CD14-positive monocyte (primary cell): ENCODE measurements around the gene SYCP2L. TPM values are rescaled to one million over a fixed set of nuclear protein-coding genes. Genes with fewer than 3 reads are reported as not detected.

ENCODE experiments used
- DNase-seq, 3 donors: peaks; one replicate each; pipeline ENCODE4 v3.0.0-alpha.2; 2011 to 2022
- H2AFZ ChIP-seq: 2 replicates; pipeline ENCODE4 v1.6.0; 2012; ENCODE audit warnings: mild to moderate bottlenecking, low read depth, low read length, inconsistent platforms; ENCODE audit not compliant: insufficient read depth, poor library complexity, severe bottlenecking
- H3K27ac ChIP-seq, 2 donors: 1 replicate in 1 of 2; 2 replicates in 1 of 2; pipeline ENCODE4 v1.5.1; 2012 to 2013; ENCODE audit warnings: low read length in 2 of 2, control low read depth in 1 of 2, inconsistent platforms in 1 of 2, low read depth in 1 of 2, mild to moderate bottlenecking in 1 of 2
- H3K27me3 ChIP-seq, 2 donors: one replicate each; pipeline versions ENCODE4 v1.6.0 to v1.6.1; 2011 to 2013; ENCODE audit warnings: low read length in 2 of 2; ENCODE audit not compliant: control insufficient read depth in 2 of 2, insufficient read depth in 2 of 2
- H3K36me3 ChIP-seq, 2 donors: replicated peaks in 1 of 2; 1 replicate in 1 of 2; 2 replicates in 1 of 2; pipeline versions ENCODE4 v1.5.1 to v1.6.1; 2012 to 2013; ENCODE audit warnings: low read length in 2 of 2, control low read depth in 1 of 2, inconsistent platforms in 1 of 2, mild to moderate bottlenecking in 1 of 2; ENCODE audit not compliant: insufficient read depth in 2 of 2, control insufficient read depth in 1 of 2
- H3K4me1 ChIP-seq, 2 donors: 1 replicate in 1 of 2; 2 replicates in 1 of 2; pipeline versions ENCODE4 v1.5.1 to v1.6.1; 2012 to 2013; ENCODE audit warnings: low read length in 2 of 2, control low read depth in 1 of 2, inconsistent platforms in 1 of 2, mild to moderate bottlenecking in 1 of 2, moderate library complexity in 1 of 2; ENCODE audit not compliant: insufficient read depth in 2 of 2, control insufficient read depth in 1 of 2
- H3K4me2 ChIP-seq: replicated peaks from 2 replicates; pipeline ENCODE3; 2012; ENCODE audit warnings: low read length, moderate library complexity, mild to moderate bottlenecking; ENCODE audit not compliant: poor library complexity, severe bottlenecking; ENCODE audit errors: extremely low read depth
- H3K4me3 ChIP-seq, 3 experiments: fragments of 200-600 bp in 1 of 3; sonication (generic) in 1 of 3; replicated peaks in 1 of 3; 1 replicate in 2 of 3; 2 replicates in 1 of 3; pipeline ENCODE4 v1.5.1; 2011 to 2013; ENCODE audit warnings: low read length in 3 of 3, mild to moderate bottlenecking in 3 of 3, control low read depth in 2 of 3, low read depth in 2 of 3, inconsistent platforms in 1 of 3, moderate library complexity in 1 of 3
- H3K79me2 ChIP-seq: 2 replicates; pipeline ENCODE4 v1.6.0; 2012; ENCODE audit warnings: mild to moderate bottlenecking, control low read depth, inconsistent platforms, low read length, moderate library complexity; ENCODE audit not compliant: insufficient read depth
- H3K9ac ChIP-seq: 2 replicates; pipeline ENCODE4 v1.6.0; 2017; ENCODE audit warnings: low read length, mild to moderate bottlenecking; ENCODE audit not compliant: insufficient read depth, poor library complexity, severe bottlenecking
- H3K9me3 ChIP-seq, 2 donors: replicated peaks in 1 of 2; 1 replicate in 1 of 2; 2 replicates in 1 of 2; pipeline versions ENCODE4 v1.5.1 to v1.6.1; 2012 to 2013; ENCODE audit warnings: low read length in 2 of 2, control low read depth in 1 of 2; ENCODE audit not compliant: control insufficient read depth in 1 of 2, insufficient read depth in 1 of 2
- H4K20me1 ChIP-seq: 2 replicates; pipeline ENCODE4 v1.6.0; 2012; ENCODE audit warnings: mild to moderate bottlenecking, low read length, control low read depth, moderate library complexity; ENCODE audit not compliant: insufficient read depth
- H3K27ac Mint-ChIP-seq, 7 donors: one replicate each; pipeline ENCODE4 v1.8.0; 2020; ENCODE audit warnings: mild to moderate bottlenecking in 7 of 7, mixed read lengths in 7 of 7, moderate library complexity in 6 of 7, inconsistent platforms in 2 of 7
- H3K27me3 Mint-ChIP-seq, 3 donors: one replicate each; pipeline ENCODE4 v1.8.0; 2021 to 2022; ENCODE audit warnings: low read depth in 3 of 3, mild to moderate bottlenecking in 3 of 3, mixed read lengths in 3 of 3, moderate library complexity in 3 of 3, inconsistent platforms in 1 of 3
- H3K36me3 Mint-ChIP-seq, 2 donors: one replicate each; pipeline ENCODE4 v1.8.0; 2020; ENCODE audit warnings: mixed read lengths in 2 of 2, inconsistent platforms in 1 of 2, mild to moderate bottlenecking in 1 of 2
- H3K4me1 Mint-ChIP-seq: one replicate; pipeline ENCODE4 v1.8.0; 2020; ENCODE audit warnings: mild to moderate bottlenecking, mixed read lengths
- H3K4me3 Mint-ChIP-seq, 2 donors: one replicate each; pipeline ENCODE4 v1.8.0; 2020; ENCODE audit warnings: mild to moderate bottlenecking in 2 of 2, mixed read lengths in 2 of 2, moderate library complexity in 1 of 2
- H3K9me3 Mint-ChIP-seq, 7 donors: one replicate each; pipeline ENCODE4 v1.8.0; 2020 to 2022; ENCODE audit warnings: mixed read lengths in 7 of 7, mild to moderate bottlenecking in 6 of 7, moderate library complexity in 6 of 7, inconsistent platforms in 2 of 7
- WGBS: methylation state at CpG from one replicate; pipeline ENCODE4 v1.1.5; 2013; ENCODE audit warnings: missing lambda C conversion rate; ENCODE audit not compliant: insufficient coverage; 5-methylcytosine and 5-hydroxymethylcytosine counted together
- intact Hi-C, 2 donors: fragments of 100-400 bp; cut with micrococcal nuclease; formaldehyde crosslinking; loops; one replicate each; pipeline versions ENCODE4 v1.15.0 to v1.15.1; 2023
- polyA plus RNA-seq, 3 donors: library from polyadenylated mRNA; depleted of rRNA in 1 of 3; unstranded in 2 of 3; stranded (reverse) in 1 of 3; fragments of 300-500 nt in 2 of 3; fragments of >200 nt in 1 of 3; fragmentation: Illumina TruSeq in 2 of 3; gene quantifications; 1 replicate in 2 of 3; 2 replicates in 1 of 3; pipeline ENCODE4 v1.2.3, GENCODE V29; 2012 to 2021
- TF ChIP-seq, protein P1 (sequence below): fragments of 200-600 bp; IDR thresholded peaks from one replicate; pipeline ENCODE4 v1.8.0; 2022; ENCODE audit warnings: antibody characterized with exemption, mild to moderate bottlenecking

The SYCP2L gene
- polyA plus RNA-seq, 3 donors: 0.08 TPM; not detected in 2

DNA sequence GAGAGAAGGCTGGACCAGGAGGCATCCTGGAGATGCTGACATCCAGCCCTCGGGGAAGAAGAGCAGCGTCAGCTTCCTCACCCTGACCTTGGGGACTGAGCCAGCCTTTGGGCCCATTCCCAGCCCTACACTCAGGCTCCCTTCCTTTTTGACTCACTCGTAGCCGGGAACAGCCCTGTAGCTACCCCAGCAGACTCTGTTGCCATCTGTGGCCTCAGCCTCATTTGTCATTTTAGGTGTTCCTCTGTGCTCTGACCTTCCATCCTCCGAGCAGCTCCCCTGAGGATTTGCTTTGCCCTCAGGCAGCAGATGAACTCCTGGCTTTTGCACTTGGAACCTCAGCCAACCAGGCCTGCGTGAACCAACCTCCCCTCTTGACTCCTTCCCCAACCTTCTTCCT is 89.7 kb downstream of the SYCP2L start:
- H3K9ac ChIP-seq: no peak overlapping the region
- WGBS: 98% methylated on average over 6 of the region's 6 CpGs
- H3K27ac Mint-ChIP-seq: no peak overlapping the region
- DNase-seq: no peak
- H3K4me2 ChIP-seq: no peak overlapping the region
- no peaks in the 10 kb centered on the region for H3K36me3 Mint-ChIP-seq
- H3K4me3 ChIP-seq: no peak overlapping the region
- no peaks in the 10 kb centered on the region for H3K4me1 Mint-ChIP-seq
- no peaks in the 10 kb centered on the region for H3K79me2 ChIP-seq
- no peaks in the 10 kb centered on the region for H3K36me3 ChIP-seq
- peaks cover 2 to 7% (median 5%) of the 10 kb centered on the region in 3 donors for H3K27me3 Mint-ChIP-seq
- TF ChIP-seq, protein P1, sequence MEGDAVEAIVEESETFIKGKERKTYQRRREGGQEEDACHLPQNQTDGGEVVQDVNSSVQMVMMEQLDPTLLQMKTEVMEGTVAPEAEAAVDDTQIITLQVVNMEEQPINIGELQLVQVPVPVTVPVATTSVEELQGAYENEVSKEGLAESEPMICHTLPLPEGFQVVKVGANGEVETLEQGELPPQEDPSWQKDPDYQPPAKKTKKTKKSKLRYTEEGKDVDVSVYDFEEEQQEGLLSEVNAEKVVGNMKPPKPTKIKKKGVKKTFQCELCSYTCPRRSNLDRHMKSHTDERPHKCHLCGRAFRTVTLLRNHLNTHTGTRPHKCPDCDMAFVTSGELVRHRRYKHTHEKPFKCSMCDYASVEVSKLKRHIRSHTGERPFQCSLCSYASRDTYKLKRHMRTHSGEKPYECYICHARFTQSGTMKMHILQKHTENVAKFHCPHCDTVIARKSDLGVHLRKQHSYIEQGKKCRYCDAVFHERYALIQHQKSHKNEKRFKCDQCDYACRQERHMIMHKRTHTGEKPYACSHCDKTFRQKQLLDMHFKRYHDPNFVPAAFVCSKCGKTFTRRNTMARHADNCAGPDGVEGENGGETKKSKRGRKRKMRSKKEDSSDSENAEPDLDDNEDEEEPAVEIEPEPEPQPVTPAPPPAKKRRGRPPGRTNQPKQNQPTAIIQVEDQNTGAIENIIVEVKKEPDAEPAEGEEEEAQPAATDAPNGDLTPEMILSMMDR: no peak
- no peaks in the 10 kb centered on the region for H3K9me3 ChIP-seq
- H2AFZ ChIP-seq: no peak overlapping the region
- H3K4me3 Mint-ChIP-seq: no peak overlapping the region
- H3K27ac ChIP-seq: no peak overlapping the region
- no peaks in the 10 kb centered on the region for H4K20me1 ChIP-seq
- intact Hi-C loops: no loop called here
- H3K27me3 ChIP-seq: peaks cover 0 to 4% of the 10 kb centered on the region in 2 donors
- peaks cover 0 to 2% (median 0%) of the 10 kb centered on the region in 7 donors for H3K9me3 Mint-ChIP-seq
- no peaks in the 10 kb centered on the region for H3K4me1 ChIP-seq

- 89% methylated on average over 3 of the region's 5 CpGs for WGBS
- Mint-ChIP-seq H3K4me3 (no peak overlapping the region), H3K9me3 (peaks cover 0 to 3% (median 0%) of the 10 kb centered on the region in 7 donors), H3K36me3 (no peaks in the 10 kb centered on the region), H3K4me1 (no peaks in the 10 kb centered on the region), H3K27ac (no peak overlapping the region), H3K27me3 (peaks cover 5 to 12% (median 6%) of the 10 kb centered on the region in 3 donors)
- Histone ChIP-seq H3K4me2 (no peak overlapping the region), H3K9me3 (no peaks in the 10 kb centered on the region), H2AFZ (no peak overlapping the region), H3K36me3 (no peaks in the 10 kb centered on the region), H3K27me3 (peaks cover 0 to 7% of the 10 kb centered on the region in 2 donors), H3K9ac (no peak overlapping the region), H3K27ac (no peak overlapping the region), H4K20me1 (no peaks in the 10 kb centered on the region), H3K4me3 (no peak overlapping the region), H3K4me1 (no peaks in the 10 kb centered on the region), H3K79me2 (no peaks in the 10 kb centered on the region)
- no peak for DNase-seq
- TF ChIP-seq, protein P1: no peak
- intact Hi-C loops: no loop called here
These were observed 90.5 kb downstream of the SYCP2L start for GRCh38 chr6:10977231-10977968.
